Ishikawa (cell line): ENCODE measurements around the gene CHN1.

Experiments
- CEBPB ChIP-seq: IDR thresholded peaks from 2 replicates; pipeline ENCODE4 v1.6.1; 2012
- CREB1 ChIP-seq: IDR thresholded peaks from 2 replicates; pipeline ENCODE4 v1.6.1; 2012; ENCODE audit warnings: low read depth
- EGR1 ChIP-seq: IDR thresholded peaks from 2 replicates; pipeline ENCODE4 v1.6.1; 2012
- EP300 ChIP-seq: IDR thresholded peaks from 2 replicates; pipeline ENCODE4 v1.6.1; 2012; ENCODE audit warnings: borderline replicate concordance
- NFIC ChIP-seq: IDR thresholded peaks from 2 replicates; pipeline ENCODE4 v1.6.1; 2012
- RAD21 ChIP-seq: IDR thresholded peaks from 2 replicates; pipeline ENCODE4 v1.6.1; 2012; ENCODE audit warnings: low read depth
- TAF1 ChIP-seq: IDR thresholded peaks from 2 replicates; pipeline ENCODE4 v1.6.1; 2012; ENCODE audit warnings: low read depth, mild to moderate bottlenecking
- TCF12 ChIP-seq: IDR thresholded peaks from 2 replicates; pipeline ENCODE4 v1.6.1; 2012; ENCODE audit warnings: low read depth
- TEAD4 ChIP-seq: IDR thresholded peaks from 2 replicates; pipeline ENCODE4 v1.6.1; 2012
- YY1 ChIP-seq: IDR thresholded peaks from 2 replicates; pipeline ENCODE4 v1.6.1; 2012; ENCODE audit warnings: low read depth
- ZBTB7A ChIP-seq: IDR thresholded peaks from 2 replicates; pipeline ENCODE4 v1.6.1; 2012; ENCODE audit warnings: low read depth
- TF ChIP-seq, protein P1 (sequence below): IDR thresholded peaks from 2 replicates; pipeline ENCODE4 v1.6.1; 2012
- TF ChIP-seq, protein P2 (sequence below): IDR thresholded peaks from 2 replicates; pipeline ENCODE4 v1.6.1; 2012; ENCODE audit warnings: low read depth, mild to moderate bottlenecking
- TF ChIP-seq, protein P3 (sequence below): IDR thresholded peaks from 2 replicates; pipeline ENCODE4 v1.6.1; 2012

Gene CHN1

DNA sequence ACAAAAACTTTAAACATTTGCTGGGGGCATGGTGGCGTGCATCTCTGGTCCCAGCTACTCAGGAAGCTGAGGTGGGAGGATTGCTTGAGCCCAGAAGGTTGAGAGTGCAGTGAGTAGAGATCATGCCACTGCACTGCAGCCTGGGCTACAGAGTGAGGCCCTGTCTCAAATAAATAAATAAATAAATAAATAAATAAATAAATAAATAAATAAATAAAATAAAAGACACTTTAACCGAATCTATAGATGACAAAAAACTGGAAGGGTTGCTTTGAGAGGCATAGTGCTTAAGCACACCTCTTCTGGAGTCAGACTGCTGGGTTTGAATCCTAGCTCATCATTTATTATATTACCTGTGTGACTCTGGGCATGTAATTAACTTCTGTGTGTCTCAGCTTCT is 21.2 kb upstream of the CHN1 start:
- TF ChIP-seq ZBTB7A: no peak
- TF ChIP-seq, protein P1, sequence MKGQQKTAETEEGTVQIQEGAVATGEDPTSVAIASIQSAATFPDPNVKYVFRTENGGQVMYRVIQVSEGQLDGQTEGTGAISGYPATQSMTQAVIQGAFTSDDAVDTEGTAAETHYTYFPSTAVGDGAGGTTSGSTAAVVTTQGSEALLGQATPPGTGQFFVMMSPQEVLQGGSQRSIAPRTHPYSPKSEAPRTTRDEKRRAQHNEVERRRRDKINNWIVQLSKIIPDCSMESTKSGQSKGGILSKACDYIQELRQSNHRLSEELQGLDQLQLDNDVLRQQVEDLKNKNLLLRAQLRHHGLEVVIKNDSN: no peak
- TF ChIP-seq YY1: no peak
- no peak for TF ChIP-seq EP300
- TF ChIP-seq TCF12: no peak
- TF ChIP-seq CREB1: no peak
- TF ChIP-seq EGR1: no peak

DNA sequence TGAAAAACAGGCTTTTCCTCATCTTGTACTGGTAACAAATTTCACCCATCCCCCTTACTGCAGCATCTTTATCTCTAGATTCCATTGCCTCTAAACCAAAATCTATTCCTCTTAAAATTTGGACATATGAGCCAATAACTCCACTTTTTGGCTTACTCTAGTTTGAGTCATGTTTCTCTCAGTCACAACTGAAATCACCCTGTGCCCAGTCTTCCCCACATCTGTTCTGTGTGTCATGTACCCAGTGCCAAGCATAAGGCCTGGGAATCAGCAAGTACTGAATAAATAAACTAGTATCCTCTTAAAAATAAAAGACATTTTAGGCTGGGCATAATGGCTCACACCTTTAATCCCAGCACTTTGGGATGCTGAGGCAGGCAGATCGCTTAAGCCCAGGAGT is 20.8 kb upstream of the CHN1 start:
- TF ChIP-seq RAD21 (no peak), EGR1 (no peak), NFIC (no peak), ZBTB7A (no peak), TAF1 (no peak), EP300 (no peak)

DNA sequence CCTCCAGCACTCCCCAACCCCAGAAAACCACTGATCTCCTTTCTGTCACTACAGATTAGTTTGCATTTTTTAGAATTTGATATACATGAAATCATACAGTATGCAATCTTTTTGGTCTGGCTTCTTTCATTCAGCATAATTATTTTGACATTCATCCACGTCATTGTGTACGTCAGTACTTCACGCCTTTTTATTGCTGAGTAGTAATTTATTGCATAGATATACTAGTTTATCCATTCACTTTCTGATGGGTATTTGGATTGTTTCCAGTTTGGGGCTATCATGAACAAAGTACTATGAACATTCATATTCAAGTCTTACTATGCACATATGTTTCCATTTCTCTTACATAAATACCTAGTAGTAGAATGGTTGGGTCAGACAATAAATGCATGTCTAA is 20.1 kb upstream of the CHN1 start:
- TF ChIP-seq RAD21 (no peak), EP300 (no peak), TCF12 (no peak), TEAD4 (no peak)
- TF ChIP-seq, protein P2, sequence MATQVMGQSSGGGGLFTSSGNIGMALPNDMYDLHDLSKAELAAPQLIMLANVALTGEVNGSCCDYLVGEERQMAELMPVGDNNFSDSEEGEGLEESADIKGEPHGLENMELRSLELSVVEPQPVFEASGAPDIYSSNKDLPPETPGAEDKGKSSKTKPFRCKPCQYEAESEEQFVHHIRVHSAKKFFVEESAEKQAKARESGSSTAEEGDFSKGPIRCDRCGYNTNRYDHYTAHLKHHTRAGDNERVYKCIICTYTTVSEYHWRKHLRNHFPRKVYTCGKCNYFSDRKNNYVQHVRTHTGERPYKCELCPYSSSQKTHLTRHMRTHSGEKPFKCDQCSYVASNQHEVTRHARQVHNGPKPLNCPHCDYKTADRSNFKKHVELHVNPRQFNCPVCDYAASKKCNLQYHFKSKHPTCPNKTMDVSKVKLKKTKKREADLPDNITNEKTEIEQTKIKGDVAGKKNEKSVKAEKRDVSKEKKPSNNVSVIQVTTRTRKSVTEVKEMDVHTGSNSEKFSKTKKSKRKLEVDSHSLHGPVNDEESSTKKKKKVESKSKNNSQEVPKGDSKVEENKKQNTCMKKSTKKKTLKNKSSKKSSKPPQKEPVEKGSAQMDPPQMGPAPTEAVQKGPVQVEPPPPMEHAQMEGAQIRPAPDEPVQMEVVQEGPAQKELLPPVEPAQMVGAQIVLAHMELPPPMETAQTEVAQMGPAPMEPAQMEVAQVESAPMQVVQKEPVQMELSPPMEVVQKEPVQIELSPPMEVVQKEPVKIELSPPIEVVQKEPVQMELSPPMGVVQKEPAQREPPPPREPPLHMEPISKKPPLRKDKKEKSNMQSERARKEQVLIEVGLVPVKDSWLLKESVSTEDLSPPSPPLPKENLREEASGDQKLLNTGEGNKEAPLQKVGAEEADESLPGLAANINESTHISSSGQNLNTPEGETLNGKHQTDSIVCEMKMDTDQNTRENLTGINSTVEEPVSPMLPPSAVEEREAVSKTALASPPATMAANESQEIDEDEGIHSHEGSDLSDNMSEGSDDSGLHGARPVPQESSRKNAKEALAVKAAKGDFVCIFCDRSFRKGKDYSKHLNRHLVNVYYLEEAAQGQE: no peak

DNA sequence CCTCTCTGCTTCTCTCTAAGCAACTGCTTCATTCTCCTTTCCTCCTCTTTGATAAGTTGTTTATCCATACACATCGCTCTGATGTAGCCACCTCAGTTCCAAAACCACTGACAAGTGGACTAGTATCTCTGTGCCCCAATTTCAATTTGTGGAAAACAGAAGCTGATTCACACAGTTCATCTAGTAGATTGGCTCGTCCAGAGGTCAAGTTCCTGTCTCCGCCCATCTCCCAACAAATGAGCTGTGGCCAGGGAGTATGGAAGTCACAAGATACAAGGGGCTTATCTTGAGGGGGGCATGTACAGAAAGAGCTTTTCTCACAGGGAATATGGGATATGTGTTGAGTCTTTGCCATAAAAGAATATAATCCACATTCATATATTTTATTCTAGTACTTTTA is 17.7 kb upstream of the CHN1 start:
- TF ChIP-seq, protein P1: no peak
- no peak for TF ChIP-seq TAF1
- no peak for TF ChIP-seq EP300
- TF ChIP-seq CREB1: no peak
- TF ChIP-seq, protein P2: no peak
- TF ChIP-seq, protein P3, sequence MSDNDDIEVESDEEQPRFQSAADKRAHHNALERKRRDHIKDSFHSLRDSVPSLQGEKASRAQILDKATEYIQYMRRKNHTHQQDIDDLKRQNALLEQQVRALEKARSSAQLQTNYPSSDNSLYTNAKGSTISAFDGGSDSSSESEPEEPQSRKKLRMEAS: no peak
- no peak for TF ChIP-seq ZBTB7A
- no peak for TF ChIP-seq NFIC
- TF ChIP-seq TCF12: no peak
- TF ChIP-seq CEBPB: no peak

DNA sequence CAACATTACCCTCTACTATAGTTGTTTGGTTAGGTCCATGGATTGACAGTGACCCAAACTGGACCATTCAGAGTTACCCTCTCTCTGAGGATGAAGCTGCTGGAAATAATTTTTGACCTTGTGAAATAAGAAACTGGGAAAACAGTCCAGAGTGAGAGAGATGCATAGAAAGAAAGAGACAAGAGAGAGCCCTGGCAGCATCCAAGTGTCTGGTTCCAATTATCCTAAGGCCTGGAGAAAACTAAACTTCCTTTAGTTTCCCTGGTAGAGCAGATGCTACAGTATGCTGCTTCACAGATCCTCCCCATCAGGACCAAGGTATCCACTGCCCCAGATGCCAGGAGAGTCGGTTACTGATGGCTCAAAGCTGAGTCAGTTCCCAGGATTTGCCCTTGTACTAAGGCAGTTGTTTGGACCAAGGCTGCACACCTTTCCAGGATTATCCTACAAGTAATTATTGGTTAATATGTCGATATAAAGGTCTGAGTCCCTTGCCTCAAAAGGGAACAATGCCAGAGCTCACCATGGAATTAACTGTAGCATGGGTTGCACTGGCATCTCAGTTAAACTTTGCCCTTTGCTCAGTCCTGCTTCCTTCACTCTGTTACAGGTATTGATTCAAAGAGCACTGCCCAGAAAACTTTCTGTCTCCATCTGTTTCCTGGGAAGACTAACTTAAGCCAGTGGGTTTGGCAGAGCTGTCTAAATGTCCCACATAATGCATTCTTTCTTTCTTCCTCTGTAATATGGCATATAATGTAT is 14.6 kb upstream of the CHN1 start:
- TF ChIP-seq EP300: no peak

DNA sequence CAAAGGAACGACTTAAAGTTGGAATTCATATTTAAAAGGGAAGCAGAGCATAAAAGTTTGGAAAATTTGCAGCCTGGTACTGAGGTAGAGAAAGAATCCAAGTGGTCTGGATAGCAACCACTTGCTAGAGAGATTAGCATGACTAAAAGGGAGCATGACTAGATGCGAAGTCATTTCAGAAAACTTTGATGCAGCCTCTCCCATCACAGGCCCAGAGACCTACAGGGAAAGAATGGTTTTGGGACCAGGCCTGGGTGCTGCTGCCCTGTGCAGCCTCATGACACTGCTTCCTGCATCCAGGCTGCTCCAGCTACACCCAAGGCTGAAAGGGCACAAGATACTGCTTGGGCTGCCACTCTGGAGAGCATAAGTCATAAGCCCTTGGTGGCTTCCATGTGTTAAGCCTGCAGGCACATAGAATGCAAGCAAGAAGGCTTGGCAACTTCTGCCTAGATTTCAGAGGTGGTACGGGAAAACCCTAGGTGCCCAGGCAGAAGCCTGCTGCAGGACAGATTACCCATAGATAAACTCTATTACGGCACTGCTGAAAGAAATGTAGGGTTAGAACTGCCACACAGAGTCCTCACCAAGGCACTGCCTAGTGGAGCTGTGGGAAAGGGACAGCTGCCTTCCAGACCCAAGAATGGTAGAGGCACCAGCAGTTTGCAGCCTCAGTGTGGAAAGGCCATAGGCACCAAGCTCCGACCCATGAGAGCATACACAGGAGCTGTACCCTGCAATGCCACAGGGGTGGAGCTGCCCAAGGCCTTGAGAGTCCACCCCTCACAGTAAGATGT is 12.6 kb upstream of the CHN1 start:
- no peak for TF ChIP-seq TAF1
- no peak for TF ChIP-seq EP300

DNA sequence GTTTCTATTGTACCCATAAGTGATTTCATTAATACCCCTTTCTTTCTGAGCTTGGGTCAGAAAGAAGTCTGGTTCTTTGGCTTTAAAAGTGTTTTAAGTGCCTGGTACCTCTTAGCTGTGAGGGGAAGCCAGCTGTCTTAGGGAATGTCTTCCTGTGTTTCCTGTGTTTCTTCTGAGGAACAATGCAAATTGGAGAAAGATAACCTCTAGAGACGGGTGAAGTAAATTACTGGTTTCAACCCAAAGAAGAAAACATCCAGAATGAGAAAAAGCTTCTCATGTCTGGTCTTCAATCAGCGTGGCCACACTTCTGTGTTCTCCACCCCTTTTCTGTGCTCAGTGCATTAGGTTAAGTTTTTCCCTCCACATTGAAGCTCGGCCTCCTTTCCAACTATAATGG is 10.2 kb upstream of the CHN1 start:
- no peak for TF ChIP-seq TEAD4
